ENCODE results near the gene UBE2E1. TPM values are rescaled to one million over a fixed set of nuclear protein-coding genes. Genes with fewer than 3 reads are reported as not detected.

Gene UBE2E1
- total RNA-seq, 5 donors from 2014 or later (not counting 1 experiment from before 2014, with no cell fraction given) = 39.1 to 71.8 (median 51.6) TPM

DNA sequence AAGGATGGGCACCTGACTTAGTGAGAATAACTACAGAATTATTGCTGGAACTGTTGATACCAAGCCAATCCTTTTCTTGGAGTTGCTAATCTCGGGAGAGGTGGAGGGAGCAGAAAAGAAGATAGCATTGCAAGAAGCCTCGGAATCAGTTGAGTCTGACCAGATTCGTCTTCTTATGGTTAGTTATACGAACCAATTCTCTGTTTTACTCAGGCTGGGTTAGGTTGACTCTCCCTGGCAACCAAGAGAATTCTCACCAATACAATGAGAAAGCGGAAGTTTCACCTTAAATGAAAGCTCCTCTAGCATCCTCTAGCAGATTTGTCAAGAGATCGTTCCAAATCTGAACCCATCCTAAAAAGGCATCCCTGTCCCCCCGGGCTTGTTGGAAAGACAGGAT is 43.5 kb upstream of the UBE2E1 start:
- ChIA-PET POLR2A (no interaction called here), CTCF (interaction anchor here in 1 of 2 donors (0.7 kb wide), 1 partner anchor 159 kb away, joined by 5 read pairs; no protein-coding TSS in a partner anchor)
- DNase-seq (peak in 1 of 35 experiments; percentile 25), ATAC-seq (replicated peaks in 1 of 4) (peak in 1 of 4 experiments; percentile 55)
- Mint-ChIP-seq H3K27me3 (no peaks in the 10 kb centered on the region), H3K4me1 (peaks cover 21 to 33% (median 24%) of the 10 kb centered on the region in 3 donors), H3K36me3 (no peaks in the 10 kb centered on the region), H3K27ac (peak overlapping the region in 1 of 2 donors; percentile 16), H3K4me3 (peak overlapping the region; percentile 22 to 39 (median 37)), H3K9me3 (no peaks in the 10 kb centered on the region)
- peaks cover 0 to 27% of the 10 kb centered on the region in 2 experiments for H3K4me1 ChIP-seq (ENCODE audit: control insufficient read depth in 1 of 2, extremely low read depth in 1 of 2, insufficient read depth in 2 of 2, low read length in 2 of 2)
- no peaks in the 10 kb centered on the region for H3K27me3 ChIP-seq (replicated peaks in 1 of 2; ENCODE audit: control insufficient read depth in 2 of 2, extremely low read depth in 1 of 2, insufficient read depth in 2 of 2, low read length in 1 of 2)
- H3K4me3 ChIP-seq (ENCODE audit: control insufficient read depth in 1 of 2, extremely low read depth in 1 of 2, low read length in 1 of 2) = no peak overlapping the region
- no peak overlapping the region for H3K27ac ChIP-seq (ENCODE audit: low read length)
- H3K9me3 ChIP-seq = no peaks in the 10 kb centered on the region
- WGBS (ENCODE audit: insufficient coverage) = 37% methylated on average over 2 of the region's 7 CpGs
- no peaks in the 10 kb centered on the region for H3K36me3 ChIP-seq (ENCODE audit: control insufficient read depth in 2 of 2, extremely low read depth in 1 of 2, insufficient read depth in 1 of 2, low read length in 1 of 2)

DNA sequence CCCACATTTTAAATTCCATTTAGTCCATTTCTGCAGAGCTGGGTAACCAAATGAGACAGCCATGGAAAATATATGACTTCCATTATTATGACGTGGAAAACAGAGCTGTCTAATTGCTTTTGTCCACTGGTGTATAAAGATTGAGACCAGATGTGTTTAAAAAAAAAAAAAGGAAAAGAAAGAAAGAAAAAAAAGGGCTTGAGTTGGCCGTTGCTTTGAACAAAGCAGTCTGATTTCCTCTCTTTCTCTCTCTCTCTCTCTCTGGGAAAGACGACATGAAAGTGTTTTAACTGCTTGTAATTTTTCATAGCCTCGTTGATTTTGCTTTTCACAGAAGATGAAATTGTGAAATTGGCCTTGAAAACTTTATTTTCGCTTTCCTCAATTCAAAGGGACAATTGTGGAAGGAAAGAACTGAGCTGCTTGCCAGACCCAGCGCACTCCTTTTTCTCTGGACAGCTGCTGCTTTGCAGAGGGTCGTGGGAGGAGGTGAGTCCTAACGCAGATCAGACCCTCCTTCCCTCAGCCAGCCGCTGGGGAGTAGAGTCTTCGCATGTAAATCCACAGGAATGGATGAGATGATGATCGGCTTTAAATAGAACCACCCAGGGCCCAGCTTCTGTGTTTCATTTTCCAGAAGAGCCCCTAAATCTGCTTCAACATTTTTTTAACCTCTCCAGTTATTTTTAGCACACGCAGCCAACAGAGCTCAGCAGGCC is 42.8 kb upstream of the UBE2E1 start:
- H3K36me3 Mint-ChIP-seq = no peaks in the 10 kb centered on the region
- H3K4me3 Mint-ChIP-seq = peak overlapping the region in 2 of 3 donors; percentile 37 to 39
- ChIA-PET CTCF (interaction anchor here in 1 of 2 donors (0.7 kb wide), 3 partner anchors 29 to 158 kb away, joined by 3 to 5 read pairs (median 3); no protein-coding TSS in a partner anchor), POLR2A (no interaction called here)
- no peaks in the 10 kb centered on the region for H3K9me3 Mint-ChIP-seq
- H3K27ac Mint-ChIP-seq = peak overlapping the region in 1 of 2 donors; percentile 6
- peaks cover 0 to 27% of the 10 kb centered on the region in 2 experiments for H3K4me1 ChIP-seq (ENCODE audit: control insufficient read depth in 1 of 2, extremely low read depth in 1 of 2, insufficient read depth in 2 of 2, low read length in 2 of 2)
- no peaks in the 10 kb centered on the region for H3K36me3 ChIP-seq (ENCODE audit: control insufficient read depth in 2 of 2, extremely low read depth in 1 of 2, insufficient read depth in 1 of 2, low read length in 1 of 2)
- no peak overlapping the region for H3K27ac ChIP-seq (ENCODE audit: low read length)
- H3K4me1 Mint-ChIP-seq = peaks cover 21 to 33% (median 24%) of the 10 kb centered on the region in 3 donors
- WGBS (ENCODE audit: insufficient coverage) = no CpG with 5 or more reads among the region's 12 CpGs
- H3K9me3 ChIP-seq = no peaks in the 10 kb centered on the region
- H3K27me3 ChIP-seq (replicated peaks in 1 of 2; ENCODE audit: control insufficient read depth in 2 of 2, extremely low read depth in 1 of 2, insufficient read depth in 2 of 2, low read length in 1 of 2) = no peaks in the 10 kb centered on the region
- no peak overlapping the region for H3K4me3 ChIP-seq (ENCODE audit: control insufficient read depth in 1 of 2, extremely low read depth in 1 of 2, low read length in 1 of 2)
- ATAC-seq (replicated peaks in 1 of 4) = no peak
- H3K27me3 Mint-ChIP-seq = no peaks in the 10 kb centered on the region
- DNase-seq = no peak

DNA sequence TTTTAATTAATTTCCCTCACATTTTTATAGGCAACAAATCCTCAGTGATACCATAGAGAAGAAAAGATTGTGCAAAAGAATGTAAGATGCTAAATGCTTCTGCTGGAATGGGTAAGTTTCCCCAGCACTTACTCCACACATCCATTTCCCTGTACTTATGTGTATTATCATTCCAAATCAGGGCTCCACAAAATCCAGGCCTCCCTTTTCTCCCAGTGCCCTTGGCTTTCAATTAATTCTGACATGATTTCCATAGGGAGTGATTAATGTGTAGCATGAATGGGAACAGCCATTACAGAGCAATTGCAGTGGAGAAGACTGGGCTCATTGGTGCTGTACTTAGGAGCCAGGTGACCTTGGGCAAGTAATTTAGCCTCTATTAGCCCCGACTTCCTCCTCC is 41.3 kb upstream of the UBE2E1 start:
- Mint-ChIP-seq H3K27ac (no peak overlapping the region), H3K9me3 (no peaks in the 10 kb centered on the region)

DNA sequence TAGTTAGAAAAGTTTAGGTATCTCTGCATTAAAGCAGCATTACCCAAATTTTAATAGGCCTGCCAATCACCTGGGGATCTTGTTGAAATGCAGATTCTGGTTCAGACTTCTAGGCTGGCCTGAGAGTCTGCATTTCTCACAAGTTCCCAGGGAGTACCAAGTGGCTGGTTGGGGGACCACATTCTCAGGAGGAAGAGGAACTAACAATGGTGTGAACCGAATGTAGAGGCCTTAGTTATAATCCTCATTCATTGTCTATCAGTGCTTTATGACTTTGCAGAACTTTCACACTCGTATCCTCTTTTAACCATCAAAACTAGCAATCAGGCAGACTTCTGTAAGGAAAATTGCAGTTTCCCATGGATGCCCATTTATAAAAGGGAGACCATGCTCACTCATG is 38.2 kb upstream of the UBE2E1 start:
- no peaks in the 10 kb centered on the region for H3K9me3 Mint-ChIP-seq
- ATAC-seq (replicated peaks in 1 of 4) (no peak), DNase-seq (no peak)
- no peaks in the 10 kb centered on the region for H3K36me3 Mint-ChIP-seq
- no peak overlapping the region for H3K27ac Mint-ChIP-seq
- POLR2A ChIA-PET = no interaction called here
- Histone ChIP-seq H3K9me3 (no peaks in the 10 kb centered on the region), H3K27ac (ENCODE audit: low read length) (no peak overlapping the region), H3K4me3 (ENCODE audit: control insufficient read depth in 1 of 2, extremely low read depth in 1 of 2, low read length in 1 of 2) (no peak overlapping the region), H3K36me3 (ENCODE audit: control insufficient read depth in 2 of 2, extremely low read depth in 1 of 2, insufficient read depth in 1 of 2, low read length in 1 of 2) (no peaks in the 10 kb centered on the region), H3K4me1 (ENCODE audit: control insufficient read depth in 1 of 2, extremely low read depth in 1 of 2, insufficient read depth in 2 of 2, low read length in 2 of 2) (no peaks in the 10 kb centered on the region), H3K27me3 (replicated peaks in 1 of 2; ENCODE audit: control insufficient read depth in 2 of 2, extremely low read depth in 1 of 2, insufficient read depth in 2 of 2, low read length in 1 of 2) (no peaks in the 10 kb centered on the region)
- no peak overlapping the region for H3K4me3 Mint-ChIP-seq
- CTCF ChIA-PET = no interaction called here
- WGBS (ENCODE audit: insufficient coverage) = no CpG with 5 or more reads among the region's 2 CpGs
- H3K4me1 Mint-ChIP-seq = peaks cover 5 to 7% (median 6%) of the 10 kb centered on the region in 3 donors
- no peaks in the 10 kb centered on the region for H3K27me3 Mint-ChIP-seq

More for the DNA sequence above, 41.3 kb upstream of the UBE2E1 start:
- CTCF ChIA-PET = no interaction called here
- Mint-ChIP-seq H3K36me3 (no peaks in the 10 kb centered on the region), H3K4me1 (peaks cover 21 to 31% (median 24%) of the 10 kb centered on the region in 3 donors), H3K4me3 (no peak overlapping the region), H3K27me3 (no peaks in the 10 kb centered on the region)
- Histone ChIP-seq H3K4me1 (ENCODE audit: control insufficient read depth in 1 of 2, extremely low read depth in 1 of 2, insufficient read depth in 2 of 2, low read length in 2 of 2) (peaks cover 0 to 23% of the 10 kb centered on the region in 2 experiments), H3K27ac (ENCODE audit: low read length) (no peak overlapping the region), H3K27me3 (replicated peaks in 1 of 2; ENCODE audit: control insufficient read depth in 2 of 2, extremely low read depth in 1 of 2, insufficient read depth in 2 of 2, low read length in 1 of 2) (no peaks in the 10 kb centered on the region), H3K4me3 (ENCODE audit: control insufficient read depth in 1 of 2, extremely low read depth in 1 of 2, low read length in 1 of 2) (no peak overlapping the region), H3K36me3 (ENCODE audit: control insufficient read depth in 2 of 2, extremely low read depth in 1 of 2, insufficient read depth in 1 of 2, low read length in 1 of 2) (no peaks in the 10 kb centered on the region), H3K9me3 (no peaks in the 10 kb centered on the region)
- POLR2A ChIA-PET = no interaction called here
- DNase-seq = no peak
- WGBS (ENCODE audit: insufficient coverage) = no CpG with 5 or more reads among the region's 1 CpG
- ATAC-seq (replicated peaks in 1 of 4) = no peak

DNA sequence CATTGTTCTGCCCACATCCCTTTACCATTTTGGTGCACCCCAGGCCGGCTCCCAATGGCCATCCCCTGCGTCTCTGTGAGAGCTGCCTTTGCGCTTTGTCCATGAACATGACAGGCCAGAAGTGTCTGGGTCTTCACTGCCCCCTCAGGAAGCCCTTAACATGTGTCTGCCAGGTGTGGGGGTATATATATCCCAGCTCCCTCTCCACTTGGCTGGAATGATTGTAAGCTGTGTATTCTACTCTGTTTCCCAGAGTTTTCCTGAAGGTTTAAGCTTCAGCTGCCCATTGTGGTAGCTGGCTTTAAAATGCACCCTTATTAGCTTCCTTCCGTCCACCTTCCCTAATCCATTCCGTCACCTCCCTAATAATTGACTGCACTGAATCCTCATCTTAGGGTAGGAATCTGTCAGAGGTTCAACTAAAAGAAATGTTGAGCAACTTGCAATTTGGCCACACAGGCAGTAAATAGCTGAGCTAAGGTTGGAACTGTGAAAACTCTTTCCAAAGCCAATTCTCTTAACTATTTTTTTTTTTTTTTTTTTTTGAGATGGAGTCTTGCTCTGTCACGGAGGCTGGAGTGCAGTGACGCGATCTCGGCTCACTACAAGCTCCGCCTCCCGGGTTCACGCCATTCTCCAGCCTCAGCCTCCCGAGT is 30.4 kb upstream of the UBE2E1 start:
- Mint-ChIP-seq H3K4me1 (no peaks in the 10 kb centered on the region), H3K36me3 (no peaks in the 10 kb centered on the region), H3K9me3 (no peaks in the 10 kb centered on the region), H3K27me3 (peaks cover 4% of the 10 kb centered on the region in 2 donors), H3K4me3 (no peak overlapping the region), H3K27ac (no peak overlapping the region)
- Histone ChIP-seq H3K4me1 (ENCODE audit: control insufficient read depth in 1 of 2, extremely low read depth in 1 of 2, insufficient read depth in 2 of 2, low read length in 2 of 2) (no peaks in the 10 kb centered on the region), H3K36me3 (ENCODE audit: control insufficient read depth in 2 of 2, extremely low read depth in 1 of 2, insufficient read depth in 1 of 2, low read length in 1 of 2) (no peaks in the 10 kb centered on the region), H3K4me3 (ENCODE audit: control insufficient read depth in 1 of 2, extremely low read depth in 1 of 2, low read length in 1 of 2) (no peak overlapping the region), H3K27ac (ENCODE audit: low read length) (no peak overlapping the region), H3K9me3 (no peaks in the 10 kb centered on the region), H3K27me3 (replicated peaks in 1 of 2; ENCODE audit: control insufficient read depth in 2 of 2, extremely low read depth in 1 of 2, insufficient read depth in 2 of 2, low read length in 1 of 2) (peaks cover 0 to 2% of the 10 kb centered on the region in 2 experiments)
- CTCF ChIA-PET = interaction anchor here in 1 of 2 donors (0.6 kb wide), 1 partner anchor 59 kb away, joined by 3 read pairs; no protein-coding TSS in a partner anchor
- no peak for DNase-seq
- POLR2A ChIA-PET = interaction anchor here in 1 of 2 donors (0.6 kb wide), 1 partner anchor 1226 kb away, joined by 3 read pairs; no protein-coding TSS in a partner anchor
- no peak for ATAC-seq (replicated peaks in 1 of 4)
- WGBS (ENCODE audit: insufficient coverage) = 92% methylated on average over 2 of the region's 13 CpGs

DNA sequence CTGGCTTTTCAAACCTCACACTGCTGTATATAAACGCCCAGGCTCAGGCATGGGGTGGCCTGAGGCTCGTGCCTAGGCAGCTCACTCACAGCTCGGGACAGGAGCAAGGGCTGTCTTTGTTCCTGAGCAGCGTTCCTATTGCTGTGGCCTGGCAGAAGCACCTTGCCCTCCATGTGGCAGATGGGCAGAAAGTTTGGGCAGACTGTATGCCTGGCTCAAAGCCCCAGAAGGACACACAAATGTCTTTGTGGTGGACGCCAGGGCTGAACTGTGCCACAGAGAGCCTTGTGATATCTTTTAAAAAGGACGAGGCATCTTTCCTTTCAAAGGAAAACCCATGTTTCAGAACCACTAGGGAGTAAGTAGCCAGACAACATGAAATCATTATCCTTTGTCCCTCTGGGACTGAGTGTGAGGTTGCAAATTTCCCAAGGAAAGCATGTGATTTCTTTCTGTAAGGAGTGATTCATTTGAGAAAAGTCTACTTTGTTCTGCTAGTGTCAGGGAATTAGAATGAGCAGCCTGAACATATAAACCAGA is 29.3 kb upstream of the UBE2E1 start:
- no peak overlapping the region for H3K27ac Mint-ChIP-seq
- no peaks in the 10 kb centered on the region for H3K4me1 Mint-ChIP-seq
- no peak overlapping the region for H3K4me3 Mint-ChIP-seq
- peaks cover 6% of the 10 kb centered on the region in 2 donors for H3K27me3 Mint-ChIP-seq
- Histone ChIP-seq H3K27ac (ENCODE audit: low read length) (no peak overlapping the region), H3K36me3 (ENCODE audit: control insufficient read depth in 2 of 2, extremely low read depth in 1 of 2, insufficient read depth in 1 of 2, low read length in 1 of 2) (no peaks in the 10 kb centered on the region), H3K27me3 (replicated peaks in 1 of 2; ENCODE audit: control insufficient read depth in 2 of 2, extremely low read depth in 1 of 2, insufficient read depth in 2 of 2, low read length in 1 of 2) (peaks cover 0 to 2% of the 10 kb centered on the region in 2 experiments), H3K4me3 (ENCODE audit: control insufficient read depth in 1 of 2, extremely low read depth in 1 of 2, low read length in 1 of 2) (no peak overlapping the region), H3K9me3 (no peaks in the 10 kb centered on the region), H3K4me1 (ENCODE audit: control insufficient read depth in 1 of 2, extremely low read depth in 1 of 2, insufficient read depth in 2 of 2, low read length in 2 of 2) (no peaks in the 10 kb centered on the region)
- H3K9me3 Mint-ChIP-seq = no peaks in the 10 kb centered on the region
- 88% methylated on average over 4 of the region's 6 CpGs for WGBS (ENCODE audit: insufficient coverage)
- no peaks in the 10 kb centered on the region for H3K36me3 Mint-ChIP-seq
- DNase-seq (no peak), ATAC-seq (replicated peaks in 1 of 4) (no peak)
- ChIA-PET CTCF (interaction anchor here in 1 of 2 donors (0.6 kb wide), 1 partner anchor 18 kb away, joined by 3 read pairs; no protein-coding TSS in a partner anchor), POLR2A (no interaction called here)

All from T-cell (primary cell).